Neural cell (in vitro differentiated cells): ENCODE data around the gene CTU1. TPM values are rescaled to one million over a fixed set of nuclear protein-coding genes. Genes with fewer than 3 reads are reported as not detected.

Experiments
- H2AFZ ChIP-seq: fragments of 200-600, 300-800 bp; sonication (generic), shearing (Covaris generic); 2 replicates; pipeline ENCODE4 v1.6.0; 2014; ENCODE audit warnings: low read depth, mild to moderate bottlenecking, antibody characterized with exemption, low read length, moderate library complexity
- H3F3A ChIP-seq: fragments of 200-600 bp; shearing (Covaris generic); 2 replicates; pipeline ENCODE4 v1.6.1; 2016; ENCODE audit warnings: mild to moderate bottlenecking, moderate library complexity, mixed read lengths, antibody characterized with exemption, low read length; ENCODE audit not compliant: insufficient read depth, poor library complexity, severe bottlenecking
- H3K27ac ChIP-seq: fragments of 200-600, 300-800 bp; sonication (generic), shearing (Covaris generic); 2 replicates; pipeline ENCODE4 v1.5.1; 2014; ENCODE audit warnings: mild to moderate bottlenecking, low read length, moderate library complexity
- H3K27me3 ChIP-seq: fragments of 300-800, 200-600 bp; sonication (generic), shearing (Covaris generic); 2 replicates; pipeline ENCODE4 v1.6.0; 2014; ENCODE audit warnings: mild to moderate bottlenecking, low read depth, low read length, moderate library complexity; ENCODE audit not compliant: insufficient read depth
- H3K36me3 ChIP-seq: fragments of 300-800, 200-600 bp; sonication (generic), shearing (Covaris generic); 2 replicates; pipeline ENCODE4 v1.5.1; 2014; ENCODE audit warnings: mild to moderate bottlenecking, antibody characterized with exemption, low read length, moderate library complexity; ENCODE audit not compliant: insufficient read depth
- H3K4me2 ChIP-seq: fragments of 300-800, 200-600 bp; sonication (generic), shearing (Covaris generic); 2 replicates; pipeline ENCODE4 v1.6.0; 2014; ENCODE audit warnings: mild to moderate bottlenecking, low read length
- H3K4me3 ChIP-seq: fragments of 300-800, 200-600 bp; sonication (generic), shearing (Covaris generic); 2 replicates; pipeline ENCODE4 v1.5.1; 2014; ENCODE audit warnings: mild to moderate bottlenecking, low read length, moderate library complexity
- H3K79me2 ChIP-seq: fragments of 200-600 bp; shearing (Covaris generic); replicated peaks from 2 replicates; pipeline ENCODE4 v1.6.0; 2014; ENCODE audit warnings: mild to moderate bottlenecking, low read length, moderate library complexity; ENCODE audit not compliant: insufficient read depth
- H3K9ac ChIP-seq: fragments of 300-800, 200-600 bp; sonication (generic), shearing (Covaris generic); 2 replicates; pipeline ENCODE4 v1.6.1; 2016; ENCODE audit warnings: mild to moderate bottlenecking, low read length, mixed read lengths
- H3K9me2 ChIP-seq: fragments of 200-600 bp; shearing (Covaris generic); 2 replicates; pipeline ENCODE4 v1.6.1; 2016; ENCODE audit warnings: mild to moderate bottlenecking, low read length, mixed read lengths; ENCODE audit not compliant: insufficient read depth
- H3K9me3 ChIP-seq: fragments of 200-600, 300-800 bp; sonication (generic), shearing (Covaris generic); 2 replicates; pipeline ENCODE4 v1.6.1; 2016; ENCODE audit warnings: mild to moderate bottlenecking, mixed run types, low read length, moderate library complexity, mixed read lengths
- H4K20me1 ChIP-seq: fragments of 200-600 bp; shearing (Covaris generic); 2 replicates; pipeline ENCODE4 v1.6.1; 2016; ENCODE audit warnings: mild to moderate bottlenecking, mixed run types; ENCODE audit not compliant: insufficient read depth
- CTCF ChIP-seq: fragments of 450-650 bp; IDR thresholded peaks from 2 replicates; pipeline ENCODE4 v1.5.1; 2014; ENCODE audit warnings: antibody characterized with exemption, mild to moderate bottlenecking, moderate library complexity; ENCODE audit not compliant: poor library complexity, severe bottlenecking
- EP300 ChIP-seq: fragments of 450-650 bp; conservative IDR thresholded peaks from 2 replicates; pipeline ENCODE4 v1.6.1; 2014; ENCODE audit warnings: antibody characterized with exemption, mild to moderate bottlenecking, moderate library complexity; ENCODE audit not compliant: poor library complexity, severe bottlenecking
- EZH2 ChIP-seq: fragments of 200-600, 300-800 bp; shearing (Covaris generic), sonication (generic); IDR thresholded peaks from 2 replicates; pipeline ENCODE4 v1.6.1; 2014; ENCODE audit warnings: antibody characterized with exemption, low read length, borderline replicate concordance, mild to moderate bottlenecking; ENCODE audit not compliant: insufficient read depth, poor library complexity, severe bottlenecking
- MXI1 ChIP-seq: fragments of 450-650 bp; conservative IDR thresholded peaks from 2 replicates; pipeline ENCODE4 v1.6.1; 2014; ENCODE audit warnings: antibody characterized with exemption, mild to moderate bottlenecking; ENCODE audit not compliant: poor library complexity, severe bottlenecking
- POLR2AphosphoS5 ChIP-seq: IDR thresholded peaks from 2 replicates; pipeline ENCODE4 v1.6.1; 2012
- RAD21 ChIP-seq: fragments of 450-650 bp; conservative IDR thresholded peaks from 2 replicates; pipeline ENCODE4 v1.6.1; 2014; ENCODE audit warnings: antibody characterized with exemption, mild to moderate bottlenecking, moderate library complexity
- REST ChIP-seq: IDR thresholded peaks from 2 replicates; pipeline ENCODE4 v1.6.1; 2012; ENCODE audit warnings: borderline replicate concordance
- SMC3 ChIP-seq: fragments of 450-650 bp; conservative IDR thresholded peaks from 2 replicates; pipeline ENCODE4 v1.6.1; 2014; ENCODE audit warnings: antibody characterized with exemption, mild to moderate bottlenecking, moderate library complexity; ENCODE audit not compliant: poor library complexity
- TAF1 ChIP-seq: IDR thresholded peaks from 2 replicates; pipeline ENCODE4 v1.6.1; 2012; ENCODE audit warnings: low read depth
- polyA plus RNA-seq: library from polyadenylated mRNA; depleted of rRNA; stranded (reverse); fragments of >200 nt; gene quantifications from 2 replicates; pipeline ENCODE4 v1.2.3, GENCODE V29; 2014

Gene CTU1
- polyA plus RNA-seq, 1 donor from 2014 or later: 12.6 TPM

- TF ChIP-seq CTCF (no peak), MXI1 (no peak)
- H3K9me3 ChIP-seq: no peaks in the 10 kb centered on the region
These were observed 38.5 kb upstream of the CTU1 start for GRCh38 chr19:51146751-51147150.

GRCh38 chr19:51145916-51146493, 37.8 kb upstream of the CTU1 start:
- Histone ChIP-seq H3K9me3 (no peaks in the 10 kb centered on the region), H3K4me3 (no peak overlapping the region), H3K79me2 (no peaks in the 10 kb centered on the region), H3K9ac (no peak overlapping the region), H2AFZ (no peak overlapping the region), H3K36me3 (no peaks in the 10 kb centered on the region), H3K27me3 (no peaks in the 10 kb centered on the region), H3K4me2 (no peak overlapping the region), H3F3A (no peaks in the 10 kb centered on the region), H4K20me1 (no peaks in the 10 kb centered on the region), H3K27ac (no peak overlapping the region), H3K9me2 (no peaks in the 10 kb centered on the region)
- TF ChIP-seq EZH2 (no peak), REST (no peak), EP300 (no peak), MXI1 (no peak), CTCF (no peak), SMC3 (no peak), TAF1 (no peak), RAD21 (no peak), POLR2AphosphoS5 (no peak)

More at GRCh38 chr19:51146751-51147150, 38.5 kb upstream of the CTU1 start:
- Histone ChIP-seq H3K27ac (no peak overlapping the region), H2AFZ (no peak overlapping the region), H4K20me1 (no peaks in the 10 kb centered on the region), H3K4me3 (no peak overlapping the region), H3K27me3 (no peaks in the 10 kb centered on the region), H3K4me2 (no peak overlapping the region), H3K79me2 (no peaks in the 10 kb centered on the region), H3K36me3 (no peaks in the 10 kb centered on the region), H3F3A (no peaks in the 10 kb centered on the region), H3K9me2 (no peaks in the 10 kb centered on the region), H3K9ac (no peak overlapping the region)
